ENCODE measurements around the gene C1orf21.

DNA sequence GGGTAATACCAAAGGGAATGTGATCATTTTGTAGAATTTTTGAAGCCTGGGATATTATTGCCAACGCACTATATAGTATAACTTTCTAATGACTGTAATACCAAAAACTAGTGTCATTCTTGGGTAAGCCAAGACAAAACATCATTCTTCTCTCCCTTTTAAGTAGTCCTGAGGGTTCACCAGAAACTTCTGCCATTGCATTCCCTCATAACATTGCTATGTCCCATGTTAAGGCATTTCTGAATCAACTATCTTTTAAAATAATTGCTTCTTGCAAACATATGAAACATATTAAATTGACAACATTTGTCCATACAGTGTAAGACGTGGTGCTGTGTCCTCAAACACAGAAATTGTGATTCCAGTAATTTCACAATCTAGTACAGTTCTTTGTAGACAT, 29.9 kb upstream of the C1orf21 start:
- no peak for TF ChIP-seq POLR2A (IDR thresholded peaks at IDR 0.05)
- TF ChIP-seq, protein P1, sequence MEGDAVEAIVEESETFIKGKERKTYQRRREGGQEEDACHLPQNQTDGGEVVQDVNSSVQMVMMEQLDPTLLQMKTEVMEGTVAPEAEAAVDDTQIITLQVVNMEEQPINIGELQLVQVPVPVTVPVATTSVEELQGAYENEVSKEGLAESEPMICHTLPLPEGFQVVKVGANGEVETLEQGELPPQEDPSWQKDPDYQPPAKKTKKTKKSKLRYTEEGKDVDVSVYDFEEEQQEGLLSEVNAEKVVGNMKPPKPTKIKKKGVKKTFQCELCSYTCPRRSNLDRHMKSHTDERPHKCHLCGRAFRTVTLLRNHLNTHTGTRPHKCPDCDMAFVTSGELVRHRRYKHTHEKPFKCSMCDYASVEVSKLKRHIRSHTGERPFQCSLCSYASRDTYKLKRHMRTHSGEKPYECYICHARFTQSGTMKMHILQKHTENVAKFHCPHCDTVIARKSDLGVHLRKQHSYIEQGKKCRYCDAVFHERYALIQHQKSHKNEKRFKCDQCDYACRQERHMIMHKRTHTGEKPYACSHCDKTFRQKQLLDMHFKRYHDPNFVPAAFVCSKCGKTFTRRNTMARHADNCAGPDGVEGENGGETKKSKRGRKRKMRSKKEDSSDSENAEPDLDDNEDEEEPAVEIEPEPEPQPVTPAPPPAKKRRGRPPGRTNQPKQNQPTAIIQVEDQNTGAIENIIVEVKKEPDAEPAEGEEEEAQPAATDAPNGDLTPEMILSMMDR (IDR thresholded peaks at IDR 0.05 in 8 of 11, conservative IDR thresholded peaks at IDR 0.05 in 3 of 11): no peak
